ENCODE measurements around the gene PRKAG2.

The PRKAG2 gene

DNA sequence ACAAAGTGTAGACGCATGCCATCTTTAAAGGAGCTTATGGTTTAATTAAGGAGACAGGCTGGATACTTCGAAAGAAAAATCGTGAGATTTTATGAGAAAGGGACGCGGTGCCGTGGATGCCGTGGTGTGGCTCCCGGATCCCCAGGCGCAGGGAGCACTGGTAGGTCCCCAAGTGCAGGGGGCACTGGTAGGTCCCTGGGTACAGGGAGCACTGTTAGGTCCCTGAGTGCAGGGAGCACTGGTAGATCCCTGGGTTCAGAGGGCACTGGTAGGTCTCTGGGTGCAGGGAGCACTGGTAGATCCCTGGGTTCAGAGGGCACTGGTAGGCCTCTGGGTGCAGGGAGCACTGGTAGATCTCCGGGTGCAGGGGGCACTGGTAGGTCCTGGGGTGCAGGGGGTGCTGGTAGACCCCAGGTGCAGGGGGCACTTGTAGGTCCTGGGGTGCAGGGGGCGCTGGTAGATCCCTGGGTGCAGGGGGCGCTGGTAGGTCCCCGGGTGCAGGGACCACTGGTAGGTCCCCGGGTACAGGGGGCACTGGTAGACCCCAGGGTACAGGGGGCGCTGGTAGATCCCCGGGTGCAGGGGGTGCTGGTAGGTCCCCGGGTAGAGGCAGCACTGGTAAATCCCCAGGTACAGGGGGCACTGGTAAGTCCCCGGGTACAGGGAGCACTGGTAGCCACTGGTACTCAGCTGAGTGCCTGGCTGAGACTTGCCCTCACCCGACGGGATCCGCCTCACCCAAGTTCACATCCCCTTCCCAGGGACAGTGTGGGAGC, 14.1 kb downstream of the PRKAG2 start:
- Histone ChIP-seq H3K36me3 (ENCODE audit: insufficient read depth, low read length) (no peaks in the 10 kb centered on the region), H3K9me3 (ENCODE audit: low read depth, low read length) (no peaks in the 10 kb centered on the region), H3K27ac (no peak overlapping the region), H3K4me3 (no peak overlapping the region), H3K9ac (ENCODE audit: insufficient read length) (no peak overlapping the region)
- DNase-seq (ENCODE audit: low read depth, low spot score): no peak
- no peak for TF ChIP-seq FOXP2 (optimal IDR thresholded peaks at IDR 0.05; ENCODE audit: control extremely low read depth, extremely low read length, insufficient read depth)
- TF ChIP-seq EZH2 (IDR thresholded peaks at IDR 0.05): no peak
- TF ChIP-seq POLR2AphosphoS5 (IDR thresholded peaks at IDR 0.05; ENCODE audit: borderline replicate concordance, low read depth, low read length): no peak

GRCh38 chr7:151861881-151862280, 15.0 kb downstream of the PRKAG2 start:
- H3K36me3 ChIP-seq (ENCODE audit: insufficient read depth, low read length): no peaks in the 10 kb centered on the region
- no peak for DNase-seq (ENCODE audit: low read depth, low spot score)
- TF ChIP-seq EZH2 (IDR thresholded peaks at IDR 0.05) (no peak), FOXP2 (optimal IDR thresholded peaks at IDR 0.05; ENCODE audit: control extremely low read depth, extremely low read length, insufficient read depth) (no peak), POLR2AphosphoS5 (IDR thresholded peaks at IDR 0.05; ENCODE audit: borderline replicate concordance, low read depth, low read length) (no peak)
- no peak overlapping the region for H3K4me3 ChIP-seq
- no peak overlapping the region for H3K9ac ChIP-seq (ENCODE audit: insufficient read length)
- H3K27ac ChIP-seq: no peak overlapping the region
- H3K9me3 ChIP-seq (ENCODE audit: low read depth, low read length): no peaks in the 10 kb centered on the region

DNA sequence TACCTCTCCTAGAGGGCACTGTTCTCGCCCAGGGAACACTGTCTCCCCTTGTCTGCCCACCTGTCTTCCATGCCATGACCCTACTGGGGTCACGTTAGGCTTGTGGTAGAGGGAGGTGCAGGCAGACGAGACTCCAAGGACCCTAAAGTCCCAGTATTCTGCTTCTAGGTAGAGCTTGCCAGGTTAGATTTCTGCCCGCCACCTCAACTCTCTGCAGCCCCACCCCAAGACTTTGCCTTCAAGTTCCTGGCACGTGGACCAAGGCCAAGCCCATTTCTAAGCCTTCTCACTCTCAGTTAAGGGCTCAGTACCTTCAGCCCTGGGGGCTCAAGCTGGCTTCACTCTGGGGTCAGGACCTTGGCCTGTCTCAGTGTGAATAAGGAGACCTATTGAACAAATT, 16.1 kb downstream of the PRKAG2 start:
- no peak for TF ChIP-seq FOXP2 (optimal IDR thresholded peaks at IDR 0.05; ENCODE audit: control extremely low read depth, extremely low read length, insufficient read depth)
- DNase-seq (ENCODE audit: low read depth, low spot score): no peak
- no peak overlapping the region for H3K4me3 ChIP-seq
- H3K27ac ChIP-seq: no peak overlapping the region
- no peak overlapping the region for H3K9ac ChIP-seq (ENCODE audit: insufficient read length)
- H3K36me3 ChIP-seq (ENCODE audit: insufficient read depth, low read length): no peaks in the 10 kb centered on the region
- no peaks in the 10 kb centered on the region for H3K9me3 ChIP-seq (ENCODE audit: low read depth, low read length)

GRCh38 chr7:151859948-151860685, 16.8 kb downstream of the PRKAG2 start:
- H3K9me3 ChIP-seq (ENCODE audit: low read depth, low read length): no peaks in the 10 kb centered on the region
- H3K27ac ChIP-seq: no peak overlapping the region
- no peak for DNase-seq (ENCODE audit: low read depth, low spot score)
- H3K4me3 ChIP-seq: no peak overlapping the region
- H3K9ac ChIP-seq (ENCODE audit: insufficient read length): no peak overlapping the region
- TF ChIP-seq FOXP2 (optimal IDR thresholded peaks at IDR 0.05; ENCODE audit: control extremely low read depth, extremely low read length, insufficient read depth) (no peak), POLR2AphosphoS5 (IDR thresholded peaks at IDR 0.05; ENCODE audit: borderline replicate concordance, low read depth, low read length) (no peak), EZH2 (IDR thresholded peaks at IDR 0.05) (no peak)
- H3K36me3 ChIP-seq (ENCODE audit: insufficient read depth, low read length): no peaks in the 10 kb centered on the region

DNA sequence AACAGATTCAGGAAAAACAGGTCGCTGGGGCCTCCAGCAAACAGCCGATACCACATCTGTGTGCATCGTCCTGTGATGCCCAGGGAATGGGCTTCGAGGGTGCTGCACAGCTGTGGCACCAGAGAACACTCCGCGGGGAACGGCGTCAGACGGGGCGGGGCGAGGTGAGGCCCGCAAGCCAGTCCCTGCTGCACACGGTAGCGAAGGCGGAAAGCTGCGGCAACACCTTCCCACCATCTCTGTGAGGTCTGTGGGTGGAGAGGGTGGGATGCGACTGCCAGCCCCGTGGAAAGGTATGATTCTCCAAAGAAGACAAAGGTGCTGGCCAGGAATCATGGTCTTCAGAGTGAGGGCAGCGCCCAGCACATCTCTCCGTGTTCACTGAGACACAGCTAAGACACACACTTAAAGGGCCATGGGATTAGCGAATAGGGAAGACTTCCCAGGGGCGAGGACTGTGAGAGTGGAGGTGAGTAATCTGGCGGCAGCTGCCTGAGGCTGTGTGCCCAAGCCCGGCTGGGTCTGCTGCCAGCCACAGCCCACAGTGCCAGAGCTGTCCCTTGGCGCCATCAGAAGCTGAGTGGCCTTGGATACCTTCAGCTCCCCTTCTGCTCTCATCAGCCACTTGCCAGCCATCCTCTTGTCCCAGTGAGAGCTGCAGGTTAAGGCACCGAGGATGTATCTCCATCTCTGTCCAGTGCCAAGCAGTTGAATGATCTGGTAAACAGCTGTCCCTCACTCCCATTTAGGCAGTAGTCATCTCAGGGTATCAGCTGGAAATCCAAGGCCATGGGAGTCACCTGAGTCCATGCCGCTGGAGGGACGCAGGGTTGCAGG, 17.6 kb downstream of the PRKAG2 start:
- no peak for TF ChIP-seq POLR2AphosphoS5 (IDR thresholded peaks at IDR 0.05; ENCODE audit: borderline replicate concordance, low read depth, low read length)

DNA sequence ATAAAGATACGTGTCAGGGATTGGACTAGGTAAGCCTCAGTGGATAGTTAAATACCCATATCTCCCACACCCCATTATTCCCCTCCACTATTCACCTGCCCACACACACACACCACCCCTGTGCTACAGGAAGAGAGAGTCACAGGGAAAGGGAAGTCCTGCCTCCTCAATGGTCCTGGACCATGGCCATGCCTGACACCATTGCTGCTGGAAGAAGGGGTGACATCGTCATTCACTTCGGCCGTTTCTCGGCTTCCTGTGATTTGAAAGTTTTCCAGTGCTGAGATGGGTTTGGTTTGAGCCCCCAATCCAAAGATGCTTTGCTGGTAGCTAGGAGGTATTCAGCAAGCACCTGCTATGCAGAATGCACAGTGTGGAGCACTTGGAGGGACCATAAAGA, 18.5 kb downstream of the PRKAG2 start:
- no peak for TF ChIP-seq EZH2 (IDR thresholded peaks at IDR 0.05)
- TF ChIP-seq POLR2AphosphoS5 (IDR thresholded peaks at IDR 0.05; ENCODE audit: borderline replicate concordance, low read depth, low read length): no peak
- TF ChIP-seq FOXP2 (optimal IDR thresholded peaks at IDR 0.05; ENCODE audit: control extremely low read depth, extremely low read length, insufficient read depth): no peak
- Histone ChIP-seq H3K9me3 (ENCODE audit: low read depth, low read length) (no peaks in the 10 kb centered on the region), H3K27ac (no peak overlapping the region), H3K9ac (ENCODE audit: insufficient read length) (no peak overlapping the region), H3K36me3 (ENCODE audit: insufficient read depth, low read length) (no peaks in the 10 kb centered on the region), H3K4me3 (no peak overlapping the region)
- DNase-seq (ENCODE audit: low read depth, low spot score): no peak

More for the DNA sequence above, 17.6 kb downstream of the PRKAG2 start:
- Histone ChIP-seq H3K36me3 (ENCODE audit: insufficient read depth, low read length) (no peaks in the 10 kb centered on the region), H3K27ac (no peak overlapping the region), H3K9ac (ENCODE audit: insufficient read length) (no peak overlapping the region), H3K9me3 (ENCODE audit: low read depth, low read length) (no peaks in the 10 kb centered on the region), H3K4me3 (no peak overlapping the region)
- no peak for DNase-seq (ENCODE audit: low read depth, low spot score)

- Histone ChIP-seq H3K36me3 (ENCODE audit: insufficient read depth, low read length) (no peaks in the 10 kb centered on the region), H3K9ac (ENCODE audit: insufficient read length) (no peak overlapping the region), H3K9me3 (ENCODE audit: low read depth, low read length) (no peaks in the 10 kb centered on the region), H3K4me3 (no peak overlapping the region), H3K27ac (no peak overlapping the region)
- TF ChIP-seq POLR2AphosphoS5 (IDR thresholded peaks at IDR 0.05; ENCODE audit: borderline replicate concordance, low read depth, low read length) (no peak), EZH2 (IDR thresholded peaks at IDR 0.05) (no peak), FOXP2 (optimal IDR thresholded peaks at IDR 0.05; ENCODE audit: control extremely low read depth, extremely low read length, insufficient read depth) (no peak)
- no peak for DNase-seq (ENCODE audit: low read depth, low spot score)
Observed at GRCh38 chr7:151857866-151858450, 19.0 kb downstream of the PRKAG2 start.

DNA sequence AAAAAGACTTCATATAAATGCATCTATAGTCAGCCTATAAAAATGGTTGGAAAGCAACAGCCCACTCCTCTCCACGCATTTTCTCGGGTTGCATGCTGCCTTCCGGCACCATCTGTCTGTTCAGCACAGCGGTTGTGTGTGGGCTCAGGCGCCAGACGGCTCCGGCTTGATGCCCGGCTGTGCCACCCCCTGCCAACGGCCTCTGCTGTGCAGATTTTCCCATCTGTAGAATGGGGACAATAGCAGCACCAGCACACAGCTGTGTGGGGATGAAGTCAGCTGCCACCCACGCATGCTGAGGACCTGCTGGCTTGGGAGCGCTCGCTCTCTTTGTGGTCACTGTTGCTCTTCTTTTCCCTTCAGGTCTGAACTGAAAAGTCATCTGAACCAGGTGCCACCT, 19.5 kb downstream of the PRKAG2 start:
- TF ChIP-seq EZH2 (IDR thresholded peaks at IDR 0.05) (no peak), POLR2AphosphoS5 (IDR thresholded peaks at IDR 0.05; ENCODE audit: borderline replicate concordance, low read depth, low read length) (no peak), FOXP2 (optimal IDR thresholded peaks at IDR 0.05; ENCODE audit: control extremely low read depth, extremely low read length, insufficient read depth) (no peak)
- no peak for DNase-seq (ENCODE audit: low read depth, low spot score)

More for the DNA sequence above, 19.5 kb downstream of the PRKAG2 start:
- no peaks in the 10 kb centered on the region for H3K9me3 ChIP-seq (ENCODE audit: low read depth, low read length)
- H3K9ac ChIP-seq (ENCODE audit: insufficient read length): no peak overlapping the region
- H3K27ac ChIP-seq: no peak overlapping the region
- no peaks in the 10 kb centered on the region for H3K36me3 ChIP-seq (ENCODE audit: insufficient read depth, low read length)
- H3K4me3 ChIP-seq: no peak overlapping the region

All from SK-N-MC (cell line).